ENCODE results near the gene MOGAT1.

MOGAT1 gene

GRCh38 chr2:222733846-222734702 lies 62.6 kb downstream of the MOGAT1 start:
- FAIRE-seq (no peak), DNase-seq (ENCODE audit: insufficient read length, low spot score) (no peak)
- TF ChIP-seq POLR2A (IDR thresholded peaks at IDR 0.05; ENCODE audit: low read depth, low read length), result no peak

DNA sequence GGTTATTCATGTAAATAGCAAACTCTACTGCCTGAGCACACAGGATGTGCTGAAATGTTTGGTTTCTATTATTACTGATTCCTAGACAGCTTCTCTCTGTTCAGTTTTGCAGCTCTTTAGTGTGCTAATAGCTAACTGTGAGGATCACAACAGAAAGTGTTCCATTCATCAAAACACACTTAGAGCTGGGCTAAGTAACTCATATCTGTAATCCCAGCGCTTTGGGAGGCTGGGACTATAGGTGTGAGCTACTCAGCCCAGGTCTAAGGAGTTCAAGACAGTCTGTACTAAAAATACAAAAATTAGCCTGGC lies 63.2 kb downstream of the MOGAT1 start:
- TF ChIP-seq POLR2A (IDR thresholded peaks at IDR 0.05; ENCODE audit: low read depth, low read length), result no peak
- no peak for FAIRE-seq
- DNase-seq (ENCODE audit: insufficient read length, low spot score), result no peak

DNA sequence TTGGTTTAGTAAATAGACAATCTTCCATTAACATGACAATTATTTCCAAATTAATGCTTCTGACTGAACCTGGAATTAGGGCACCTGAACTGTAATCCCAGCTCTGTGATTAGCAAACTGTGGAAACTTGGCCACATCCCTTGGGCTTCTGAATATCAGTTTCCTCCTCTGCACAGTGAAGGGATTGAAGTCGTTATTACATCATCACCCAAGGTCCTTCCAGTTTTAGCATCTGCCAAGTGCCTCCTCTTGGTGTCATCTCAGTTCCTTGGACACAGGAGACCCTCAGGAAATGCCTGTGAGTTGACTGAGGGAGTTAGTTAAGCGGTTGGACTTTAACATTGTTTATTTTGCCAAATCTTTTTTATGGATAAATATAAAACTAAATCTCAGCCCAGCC lies 64.8 kb downstream of the MOGAT1 start:
- TF ChIP-seq POLR2A (IDR thresholded peaks at IDR 0.05; ENCODE audit: low read depth, low read length), result no peak
- no peak for FAIRE-seq
- DNase-seq (ENCODE audit: insufficient read length, low spot score), result no peak

DNA sequence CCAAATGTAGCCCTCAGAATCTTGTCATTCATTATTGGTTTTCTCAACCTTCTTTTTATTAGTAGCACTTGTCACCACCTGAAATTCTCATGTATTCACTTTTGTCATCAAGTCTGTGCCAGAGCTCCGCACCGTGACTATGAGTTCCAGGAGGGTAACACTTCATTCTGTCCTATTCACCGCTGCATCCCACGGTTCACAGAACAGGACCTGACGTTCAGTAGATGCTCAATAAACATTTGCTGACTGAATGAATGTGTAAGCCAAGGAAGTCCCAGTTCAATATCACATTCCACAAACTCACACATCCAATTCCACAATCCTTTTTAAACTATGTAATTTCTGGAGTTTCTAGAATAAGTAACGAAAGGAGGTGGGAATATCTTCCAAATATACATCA lies 65.5 kb downstream of the MOGAT1 start:
- DNase-seq (ENCODE audit: insufficient read length, low spot score) (no peak), FAIRE-seq (no peak)
- no peak for TF ChIP-seq POLR2A (IDR thresholded peaks at IDR 0.05; ENCODE audit: low read depth, low read length)

DNA sequence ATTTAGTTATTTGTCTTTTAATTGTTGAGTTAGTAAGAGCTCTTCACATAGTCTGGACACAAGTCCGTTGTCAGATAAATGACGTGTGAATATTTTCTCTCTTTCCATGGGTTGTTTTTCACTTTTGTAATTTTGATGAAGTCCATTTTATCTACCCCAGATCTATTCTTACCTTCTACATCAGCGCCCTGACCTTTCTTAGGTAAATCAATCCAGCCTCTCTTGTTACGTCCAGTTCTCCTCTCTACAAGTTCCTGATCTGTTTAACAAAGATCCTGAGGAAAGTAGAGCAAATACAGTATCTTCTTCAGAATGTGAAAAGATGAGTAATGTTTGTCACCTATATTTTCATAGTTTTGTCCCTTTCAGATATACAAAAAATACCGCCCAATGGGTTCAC lies 66.9 kb downstream of the MOGAT1 start:
- TF ChIP-seq POLR2A (IDR thresholded peaks at IDR 0.05; ENCODE audit: low read depth, low read length), result no peak
- DNase-seq (ENCODE audit: insufficient read length, low spot score) (no peak), FAIRE-seq (no peak)

- FAIRE-seq, result no peak
- no peak for TF ChIP-seq POLR2A (IDR thresholded peaks at IDR 0.05; ENCODE audit: low read depth, low read length)
- no peak for DNase-seq (ENCODE audit: insufficient read length, low spot score)
Observed at GRCh38 chr2:222738809-222739208, 67.4 kb downstream of the MOGAT1 start.

DNA sequence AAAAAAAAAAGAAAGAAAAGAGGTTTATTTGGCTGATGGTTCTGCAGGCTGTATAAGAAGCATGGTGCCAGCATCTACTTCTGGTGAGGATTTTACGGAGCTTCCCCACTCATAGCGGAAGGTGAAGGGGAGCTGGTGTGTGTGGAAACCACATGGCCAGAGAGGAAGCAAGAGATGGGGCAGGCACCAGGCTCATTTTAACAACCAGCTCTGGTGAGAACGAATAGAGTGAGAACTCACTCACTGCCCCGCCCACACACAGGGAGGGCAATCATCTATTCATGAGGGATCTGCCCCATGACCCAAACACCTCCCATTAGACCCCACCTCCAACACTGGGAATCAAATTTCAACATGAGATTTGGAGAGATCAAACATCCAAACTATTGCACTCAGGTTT lies 68.5 kb downstream of the MOGAT1 start:
- no peak for TF ChIP-seq POLR2A (IDR thresholded peaks at IDR 0.05; ENCODE audit: low read depth, low read length)
- DNase-seq (ENCODE audit: insufficient read length, low spot score), result no peak
- FAIRE-seq, result no peak

DNA sequence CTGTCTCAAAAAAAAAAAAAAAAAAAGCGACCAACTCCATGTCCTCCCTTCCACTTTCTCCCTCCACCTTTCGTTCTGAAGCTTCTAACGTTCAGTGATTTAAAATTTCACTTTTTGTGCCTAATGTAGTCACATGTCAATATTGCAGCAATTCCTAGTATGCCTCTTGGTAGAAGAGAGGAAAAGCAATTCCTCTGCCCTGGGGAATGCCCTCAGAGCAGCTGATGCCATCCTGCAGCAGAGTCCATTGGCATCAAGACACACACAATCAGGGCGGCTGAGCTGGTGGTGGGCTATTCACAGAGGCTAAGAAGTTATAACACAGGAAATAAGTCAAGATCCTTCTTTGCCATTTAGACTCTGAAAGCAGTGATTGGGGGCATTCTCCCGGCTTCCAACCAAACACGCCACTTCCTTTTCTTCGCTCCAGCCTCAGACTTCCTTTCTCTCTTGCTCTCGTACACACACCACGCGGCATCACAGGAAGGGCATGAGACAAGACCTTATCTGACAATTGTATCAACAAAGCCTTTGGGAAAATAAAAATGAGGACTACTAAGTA lies 71.9 kb downstream of the MOGAT1 start:
- TF ChIP-seq POLR2A (IDR thresholded peaks at IDR 0.05; ENCODE audit: low read depth, low read length), result no peak
- FAIRE-seq, result no peak
- DNase-seq (ENCODE audit: insufficient read length, low spot score), result no peak

DNA sequence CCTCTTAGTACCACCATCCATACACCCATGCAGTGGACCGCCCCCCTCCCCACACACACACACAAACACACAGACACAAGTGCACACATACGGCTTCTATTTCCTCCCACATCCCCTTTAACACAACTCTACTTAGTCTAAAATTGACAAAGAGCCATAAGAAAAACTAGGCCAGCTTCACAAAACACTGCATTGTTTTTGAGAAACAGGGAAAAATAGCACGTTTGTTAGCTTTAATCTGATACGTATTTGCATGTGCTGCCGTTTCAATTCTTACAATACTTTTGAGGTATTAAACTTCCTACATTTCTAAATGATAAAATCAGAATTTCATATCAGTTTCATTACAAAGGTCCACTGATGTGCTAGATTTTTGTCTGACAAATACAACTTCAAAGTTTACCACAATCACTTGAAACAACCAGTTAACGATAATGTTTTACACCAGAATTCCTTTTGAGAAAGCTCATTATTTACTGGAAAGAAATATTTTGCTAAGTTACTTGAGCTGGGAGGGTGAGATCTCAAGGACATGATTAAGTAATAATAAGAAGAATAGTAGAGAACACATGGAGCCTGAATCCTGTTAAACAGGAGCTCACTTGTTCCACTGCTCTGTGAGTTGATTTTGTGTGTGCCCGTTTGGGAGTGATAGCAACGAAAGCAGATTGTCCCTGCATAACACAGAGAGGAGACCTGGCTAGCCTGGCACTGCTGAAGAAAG lies 74.5 kb downstream of the MOGAT1 start:
- DNase-seq (ENCODE audit: insufficient read length, low spot score) (no peak), FAIRE-seq (no peak)
- TF ChIP-seq POLR2A (IDR thresholded peaks at IDR 0.05; ENCODE audit: low read depth, low read length), result no peak

- no peak for TF ChIP-seq POLR2A (IDR thresholded peaks at IDR 0.05; ENCODE audit: low read depth, low read length)
- FAIRE-seq (no peak), DNase-seq (ENCODE audit: insufficient read length, low spot score) (no peak)
Observed at GRCh38 chr2:222747526-222748160, 76.2 kb downstream of the MOGAT1 start.

- no peak for TF ChIP-seq POLR2A (IDR thresholded peaks at IDR 0.05; ENCODE audit: low read depth, low read length)
- FAIRE-seq, result no peak
- DNase-seq (ENCODE audit: insufficient read length, low spot score), result no peak
Observed at GRCh38 chr2:222750533-222750932, 79.1 kb downstream of the MOGAT1 start.

DNA sequence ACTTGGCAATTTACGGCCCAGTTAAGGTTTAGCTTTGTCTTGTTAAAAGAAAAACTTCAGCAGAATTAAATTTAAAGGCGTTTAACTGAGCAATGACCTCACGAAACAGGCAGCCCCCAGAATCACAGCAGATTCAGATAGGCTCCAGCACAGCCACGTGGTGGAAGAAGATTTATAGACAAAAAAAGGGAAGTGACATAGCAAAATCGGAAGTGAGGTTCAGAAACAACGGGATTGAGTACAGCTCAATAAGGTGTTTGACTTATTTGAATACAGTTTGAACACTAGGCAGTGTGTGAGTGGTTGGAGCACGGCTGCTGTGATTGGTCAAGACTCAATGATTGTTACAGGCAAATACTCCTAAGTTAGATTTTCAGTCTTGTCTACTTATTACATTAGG lies 79.8 kb downstream of the MOGAT1 start:
- TF ChIP-seq POLR2A (IDR thresholded peaks at IDR 0.05; ENCODE audit: low read depth, low read length), result no peak
- DNase-seq (ENCODE audit: insufficient read length, low spot score) (no peak), FAIRE-seq (no peak)

- DNase-seq (ENCODE audit: insufficient read length, low spot score), result no peak
- no peak for TF ChIP-seq POLR2A (IDR thresholded peaks at IDR 0.05; ENCODE audit: low read depth, low read length)
- FAIRE-seq, result no peak
Observed at GRCh38 chr2:222751821-222752719, 80.6 kb downstream of the MOGAT1 start.
